ENCODE measurements around the gene PPP1R11.
A peak's percentile ranks its signal among the peaks of the same experiment; 100 is the strongest.
"Not testable (repeated sequence)": the region's sequence is repeated elsewhere in the genome, so short reads cannot be mapped to it uniquely, and the experiment has no call there.

The PPP1R11 gene, protein sequence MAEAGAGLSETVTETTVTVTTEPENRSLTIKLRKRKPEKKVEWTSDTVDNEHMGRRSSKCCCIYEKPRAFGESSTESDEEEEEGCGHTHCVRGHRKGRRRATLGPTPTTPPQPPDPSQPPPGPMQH

DNA sequence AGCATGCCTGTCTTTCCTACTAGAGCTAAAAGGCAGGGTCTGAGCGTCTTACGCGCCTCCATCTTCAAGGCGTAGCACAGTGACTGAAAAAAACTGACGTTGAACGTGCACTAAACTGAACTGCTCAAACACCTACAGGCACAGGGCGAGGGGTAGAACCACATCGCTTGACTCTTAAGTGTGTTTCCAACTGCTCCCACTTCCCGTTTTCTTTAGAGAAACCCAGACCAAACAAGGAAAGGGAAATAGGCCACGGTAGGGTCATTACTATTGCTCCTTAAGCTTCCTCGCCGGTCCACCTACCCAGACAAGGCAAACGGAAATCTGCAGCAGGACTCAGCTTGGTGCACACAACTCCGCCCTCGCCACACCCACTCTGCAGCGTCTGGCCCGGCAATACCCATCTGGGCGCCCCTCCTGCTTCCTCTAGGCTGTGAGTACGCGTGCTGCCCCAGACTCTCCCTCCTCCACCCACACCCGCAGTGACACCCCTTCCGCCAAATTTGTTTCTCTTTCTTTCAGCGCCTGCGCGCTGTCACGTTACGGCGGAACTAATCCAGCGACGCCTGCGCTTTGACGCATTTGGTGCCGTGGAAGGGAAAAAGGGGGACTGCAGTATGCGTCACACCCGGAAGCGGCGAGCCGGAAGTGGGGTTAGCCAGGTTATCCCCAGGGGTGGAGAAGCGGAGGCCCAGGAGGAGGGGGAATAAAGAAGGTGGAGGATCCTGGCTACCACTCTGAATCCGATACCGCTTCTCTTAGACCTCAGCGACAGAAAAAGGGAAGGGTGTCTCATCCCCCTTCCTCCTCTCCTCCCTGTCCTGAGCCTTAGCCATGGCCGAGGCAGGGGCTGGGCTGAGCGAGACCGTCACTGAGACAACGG lies at the start of gene PPP1R11:
Gene PPP1R11 (plus strand): TSS at position 622 of the 883 bp plus-strand sequence. CDS start 213 bp downstream, at position 835.
- DNase-seq (ENCODE audit: low spot score): peak; percentile 100

DNA sequence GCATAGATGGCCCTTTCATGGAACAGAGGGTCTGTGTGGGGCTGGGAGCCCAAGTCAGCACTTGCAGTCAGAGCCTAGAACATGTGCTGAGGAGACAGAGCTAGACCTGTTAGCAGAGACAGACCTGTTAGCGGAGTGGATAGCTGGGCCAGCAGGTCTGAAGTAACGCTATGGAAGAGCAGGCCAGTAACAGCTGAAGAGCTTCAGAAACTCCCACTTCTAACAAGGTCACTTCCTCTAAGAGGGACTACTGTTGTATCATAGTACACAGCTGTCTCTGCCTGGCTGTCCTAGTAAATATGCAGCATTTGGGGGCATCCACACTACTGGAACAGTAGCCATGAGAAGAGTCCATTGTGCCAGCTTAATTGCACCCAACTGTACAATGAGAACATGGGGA lies 47.2 kb upstream of the PPP1R11 start:
- DNase-seq (ENCODE audit: low spot score): no peak

DNA sequence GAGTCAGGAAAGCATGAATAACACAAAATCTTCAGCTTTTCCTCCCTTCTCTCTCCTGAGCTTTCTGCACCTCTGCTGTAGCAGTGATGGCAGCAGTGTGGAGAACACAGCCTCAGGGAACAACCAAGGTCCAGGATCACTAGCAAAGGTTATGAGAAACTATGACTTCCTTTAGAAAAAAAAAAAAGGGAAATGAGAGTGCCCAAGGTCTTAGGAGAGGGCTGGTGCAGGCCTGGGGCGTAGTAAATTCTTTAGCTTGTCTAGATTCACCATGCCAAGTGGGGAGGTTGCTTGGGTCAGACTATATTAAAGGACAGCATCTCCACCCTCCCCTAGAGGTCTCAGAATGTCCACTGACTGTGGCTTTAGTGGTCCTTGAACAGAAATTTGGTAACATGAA lies 46.4 kb upstream of the PPP1R11 start:
- DNase-seq (ENCODE audit: low spot score): no peak

DNA sequence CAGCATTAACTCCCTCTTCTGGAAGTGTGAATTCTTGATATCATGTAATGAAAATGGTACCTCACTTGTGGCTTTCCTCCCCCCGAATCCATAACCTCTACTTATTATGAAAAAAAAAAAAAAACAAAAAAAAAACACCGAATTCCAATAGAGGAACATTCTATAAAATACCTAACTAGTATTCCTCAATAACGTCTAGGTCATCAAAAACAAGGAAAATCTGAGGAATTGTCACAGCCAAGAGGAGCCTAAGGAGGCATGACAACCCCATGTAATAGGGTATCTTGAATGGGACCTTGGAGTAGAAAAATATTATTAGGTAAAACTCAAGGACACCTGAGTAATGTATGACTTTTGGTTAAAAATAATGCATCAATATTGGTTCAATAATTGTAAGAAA lies 44.8 kb upstream of the PPP1R11 start:
- DNase-seq (ENCODE audit: low spot score): no peak

DNA sequence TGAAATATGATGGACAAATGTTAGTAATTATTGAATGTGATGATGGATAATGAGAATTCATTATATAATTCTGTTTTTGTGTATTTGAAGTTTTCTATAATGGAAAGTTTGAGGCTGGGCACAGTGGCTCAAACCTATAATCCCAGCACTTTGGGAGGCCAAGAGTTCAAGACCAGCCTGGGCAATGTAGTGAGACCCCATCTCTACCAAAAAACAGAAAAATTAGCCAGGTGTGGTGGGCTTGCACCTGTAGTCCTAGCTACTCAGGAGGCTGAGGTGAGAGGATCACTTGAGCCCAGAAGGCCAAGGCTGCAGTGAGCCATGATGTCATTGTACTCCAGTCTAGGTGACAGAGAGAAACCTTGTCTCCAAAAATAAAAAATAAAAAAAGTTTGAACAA lies 44.3 kb upstream of the PPP1R11 start:
- DNase-seq (ENCODE audit: low spot score): not testable (repeated sequence)

DNA sequence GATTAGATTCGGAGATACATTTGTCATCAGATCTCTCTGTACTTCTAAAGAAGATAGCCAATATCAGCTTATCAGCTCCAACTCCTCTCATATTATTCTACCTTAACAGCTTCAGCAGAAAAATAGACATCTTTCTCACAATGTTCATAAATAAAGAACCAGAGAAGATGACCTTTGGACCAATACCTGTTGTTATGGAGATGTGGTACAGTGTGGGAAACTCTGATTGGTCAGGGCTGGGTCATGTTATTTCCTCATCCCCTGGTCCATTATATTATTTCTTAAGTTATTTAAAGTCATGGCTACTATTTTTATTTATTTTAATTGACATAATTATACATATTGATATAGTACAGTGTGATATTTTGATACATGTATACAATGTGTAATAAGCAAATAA lies 41.8 kb upstream of the PPP1R11 start:
- DNase-seq (ENCODE audit: low spot score): no peak

DNA sequence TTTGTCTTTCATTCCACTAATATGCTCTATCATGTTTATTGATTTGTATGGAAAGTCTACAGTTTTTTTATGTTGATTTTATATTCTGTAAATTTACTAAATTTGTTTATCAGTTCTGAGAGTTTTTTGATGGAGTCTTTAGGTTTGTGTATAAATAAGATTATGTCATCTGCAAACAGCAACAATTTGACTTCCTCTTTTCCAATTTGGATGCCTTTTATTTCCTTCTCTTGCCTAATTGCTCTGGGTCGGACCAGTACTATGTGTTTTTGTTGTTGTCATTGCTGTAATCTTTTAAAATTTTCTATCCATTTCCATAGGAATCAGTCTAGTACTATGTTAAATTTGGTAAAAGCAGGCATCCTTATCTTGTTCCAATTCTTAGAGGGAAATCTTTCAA lies 37.4 kb upstream of the PPP1R11 start:
- no peak for DNase-seq (ENCODE audit: low spot score)

DNA sequence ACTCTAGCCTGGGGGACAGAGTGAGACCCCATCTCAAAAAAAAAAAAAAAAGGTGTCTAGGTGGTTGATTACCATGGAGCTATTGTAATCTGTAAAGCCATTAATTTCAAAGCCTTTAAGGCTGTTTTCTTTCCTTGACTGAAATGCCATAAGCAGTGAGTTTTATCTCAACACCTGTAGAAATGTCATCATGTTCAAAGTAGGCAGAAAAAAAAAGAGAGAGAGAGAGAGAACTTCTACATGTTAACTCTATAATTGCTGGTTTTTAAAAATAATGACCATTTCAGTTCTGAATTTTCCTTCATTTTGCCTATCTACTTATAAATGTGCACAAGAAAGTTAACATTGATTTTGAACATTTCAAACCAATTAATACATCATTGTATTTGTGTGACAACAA lies 35.6 kb upstream of the PPP1R11 start:
- no peak for DNase-seq (ENCODE audit: low spot score)

DNA sequence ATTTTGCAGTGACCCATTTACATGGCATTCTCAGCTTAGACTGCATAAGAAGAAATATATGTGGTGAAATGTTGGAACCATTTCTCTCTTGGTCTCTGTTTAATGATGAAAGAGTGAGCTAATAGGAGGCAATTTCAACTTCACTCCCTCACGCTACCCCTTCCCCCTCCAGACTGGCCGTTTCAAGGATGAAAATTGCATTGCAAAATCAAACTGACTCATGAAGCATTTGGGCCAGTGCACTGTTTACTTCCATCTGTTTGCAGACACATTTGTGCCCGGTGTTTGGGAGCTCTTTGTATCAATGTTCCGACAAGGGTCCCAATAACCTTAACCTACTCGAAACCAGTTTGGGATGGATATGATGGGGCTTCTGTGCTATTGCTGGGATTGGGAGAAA lies 33.6 kb upstream of the PPP1R11 start:
- not testable (repeated sequence) for DNase-seq (ENCODE audit: low spot score)

DNA sequence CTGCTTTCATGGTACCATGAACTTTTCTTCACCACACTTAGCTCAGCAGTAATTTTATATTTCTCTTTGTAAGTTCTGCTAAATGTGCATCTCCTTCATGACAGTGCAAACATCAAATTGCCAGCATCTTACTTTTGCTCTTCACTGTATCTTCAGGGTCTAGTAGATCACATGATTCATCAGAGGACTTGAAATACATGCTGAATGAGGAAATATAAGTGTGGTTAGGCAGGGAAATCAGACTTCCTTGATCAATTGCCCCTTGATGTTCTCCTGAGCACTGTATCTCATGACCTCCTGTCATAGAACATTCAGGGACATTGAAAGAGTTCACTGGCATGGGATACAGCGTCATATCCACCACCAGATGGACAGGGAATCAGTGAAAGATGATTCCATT lies 31.2 kb upstream of the PPP1R11 start:
- no peak for DNase-seq (ENCODE audit: low spot score)

DNA sequence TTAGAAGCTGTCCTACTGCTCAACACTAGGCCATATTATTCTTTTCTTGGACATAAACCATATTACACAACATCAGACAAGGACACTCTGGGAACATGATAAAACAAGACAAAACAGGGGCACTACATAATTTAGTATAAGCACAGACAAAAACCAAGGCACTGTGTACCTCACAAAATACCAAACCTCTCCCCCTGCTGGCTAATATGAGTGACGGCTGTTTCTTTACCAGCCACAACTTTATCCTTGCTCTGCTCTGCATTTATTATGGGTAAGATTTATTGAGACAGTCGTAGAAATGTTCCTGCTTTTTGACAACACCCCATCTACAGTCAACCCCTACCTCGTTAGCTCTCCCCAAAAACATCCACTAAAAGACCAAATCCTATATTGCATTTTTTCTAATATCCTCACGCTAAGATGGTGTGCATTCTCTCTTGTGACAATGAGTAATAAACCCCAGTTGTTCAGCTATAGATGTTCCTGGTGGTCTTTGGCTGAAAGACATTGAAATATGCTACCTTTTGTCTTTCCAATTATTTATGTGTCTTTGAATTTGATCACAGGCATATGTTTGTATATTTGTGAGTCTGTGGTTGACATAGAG lies 29.7 kb upstream of the PPP1R11 start:
- peak; percentile 23 for DNase-seq (ENCODE audit: low spot score)

DNA sequence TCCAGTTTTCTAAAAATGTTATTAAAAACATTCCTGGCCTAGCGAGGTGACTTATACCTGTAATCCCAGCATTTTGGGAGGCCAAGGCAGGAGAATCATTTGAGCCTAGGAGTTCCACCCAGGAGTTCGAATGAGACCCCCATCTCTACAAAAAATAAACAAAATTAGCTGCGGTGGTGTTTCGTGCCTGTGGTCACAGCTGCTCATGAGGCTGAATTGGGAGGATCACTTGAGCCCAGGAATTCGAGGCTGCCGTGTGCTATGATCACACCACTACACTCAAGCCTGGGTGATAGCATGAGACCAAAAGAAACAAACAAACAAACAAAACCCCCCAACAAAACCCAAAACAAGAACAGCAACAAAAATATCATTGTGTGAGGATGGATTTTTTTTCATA lies 25.8 kb upstream of the PPP1R11 start:
- DNase-seq (ENCODE audit: low spot score): no peak

DNA sequence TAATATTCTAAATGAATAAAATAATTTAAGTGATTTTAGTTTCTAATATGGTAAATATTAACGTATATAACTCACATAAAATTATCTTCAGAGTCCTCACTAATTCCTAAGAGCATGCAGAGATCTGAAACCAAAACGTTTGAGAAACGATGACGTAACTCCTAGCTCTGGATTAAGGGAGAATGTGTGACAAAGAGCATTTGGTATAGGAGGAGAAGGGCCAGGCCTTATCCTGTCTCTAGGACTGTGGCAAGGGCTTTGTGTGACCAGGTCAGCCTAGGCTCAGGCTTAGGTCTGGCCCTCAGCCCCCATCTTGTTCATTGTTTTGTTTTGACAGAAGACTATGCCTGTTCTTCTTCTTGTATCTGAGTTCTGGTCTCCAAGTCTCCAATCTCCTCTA lies 25.2 kb upstream of the PPP1R11 start:
- no peak for DNase-seq (ENCODE audit: low spot score)

DNA sequence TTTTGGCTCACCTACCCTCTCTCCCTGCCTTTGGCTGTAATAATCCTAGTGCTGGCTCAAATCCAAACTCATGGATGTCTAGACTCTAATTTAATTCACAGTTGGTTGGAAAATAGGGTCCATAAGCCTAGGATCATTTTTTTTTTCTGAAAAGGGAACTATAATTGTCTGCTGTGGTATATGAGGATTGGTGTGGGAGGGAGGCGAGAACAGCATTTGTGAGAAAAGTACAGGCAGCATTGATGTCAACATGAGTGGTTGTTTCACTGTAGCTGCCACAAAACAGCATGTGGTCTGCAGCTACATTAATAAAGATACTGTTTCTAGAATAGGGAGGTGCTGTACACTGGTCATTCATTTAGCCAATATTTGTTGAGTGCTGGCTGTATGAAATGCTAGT lies 24.5 kb upstream of the PPP1R11 start:
- no peak for DNase-seq (ENCODE audit: low spot score)

DNA sequence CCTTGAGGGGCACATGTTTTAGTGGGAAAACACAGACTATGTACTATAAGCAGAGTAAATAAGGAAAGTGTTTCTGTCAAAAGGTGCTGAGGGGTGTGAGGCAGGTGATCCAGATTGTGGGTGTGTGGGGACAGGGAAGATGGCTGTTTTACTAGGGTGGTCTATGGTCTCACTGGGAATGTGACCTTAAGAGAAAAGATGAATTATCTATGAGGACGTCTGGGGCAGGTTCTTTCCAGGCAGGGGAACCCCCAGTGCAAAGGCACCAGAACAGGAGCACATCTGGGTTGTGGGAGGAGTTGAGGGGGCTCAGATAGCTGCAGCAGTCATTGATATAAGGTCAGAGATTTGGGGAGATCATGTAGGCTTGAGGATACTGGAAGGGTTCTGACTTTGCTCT lies 24.1 kb upstream of the PPP1R11 start:
- DNase-seq (ENCODE audit: low spot score): no peak

DNA sequence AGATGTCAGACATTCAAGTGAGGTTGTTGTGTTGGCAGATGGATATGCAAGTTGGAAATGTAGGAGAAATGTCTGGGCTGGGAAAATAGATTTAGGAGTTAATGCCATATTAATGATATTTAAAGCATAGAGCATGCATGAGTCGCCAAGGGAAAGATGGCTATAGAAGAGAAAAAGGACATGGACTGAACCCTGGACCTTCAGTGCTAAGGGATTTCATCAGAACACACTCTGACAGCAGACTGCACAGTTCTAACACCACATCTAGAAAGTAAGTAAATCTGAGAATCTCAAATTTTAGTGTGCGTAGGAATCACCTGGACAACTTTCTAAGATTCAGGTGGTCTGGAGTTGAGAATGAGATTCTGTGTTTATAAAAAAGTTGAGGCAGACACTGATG lies 23.3 kb upstream of the PPP1R11 start:
- no peak for DNase-seq (ENCODE audit: low spot score)

DNA sequence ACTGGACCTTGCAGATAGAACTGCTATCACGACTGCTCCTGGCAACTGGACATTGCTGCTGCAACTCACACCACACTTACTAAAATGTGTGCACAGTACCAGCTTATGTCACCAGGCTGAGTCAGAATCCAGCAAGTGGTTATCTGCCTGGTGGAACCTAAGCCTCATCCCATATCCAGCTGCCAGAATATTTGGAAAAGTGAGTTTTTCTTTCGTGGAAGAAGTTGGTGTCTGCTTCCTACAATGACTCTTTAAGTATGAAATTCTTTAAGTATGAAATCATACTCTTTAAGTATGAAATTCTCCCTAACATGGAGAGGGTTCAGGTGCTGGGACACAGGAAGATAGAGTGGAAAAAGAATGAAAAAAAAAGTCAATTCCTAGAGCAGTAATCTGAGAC lies 22.4 kb upstream of the PPP1R11 start:
- DNase-seq (ENCODE audit: low spot score): peak; percentile 74

DNA sequence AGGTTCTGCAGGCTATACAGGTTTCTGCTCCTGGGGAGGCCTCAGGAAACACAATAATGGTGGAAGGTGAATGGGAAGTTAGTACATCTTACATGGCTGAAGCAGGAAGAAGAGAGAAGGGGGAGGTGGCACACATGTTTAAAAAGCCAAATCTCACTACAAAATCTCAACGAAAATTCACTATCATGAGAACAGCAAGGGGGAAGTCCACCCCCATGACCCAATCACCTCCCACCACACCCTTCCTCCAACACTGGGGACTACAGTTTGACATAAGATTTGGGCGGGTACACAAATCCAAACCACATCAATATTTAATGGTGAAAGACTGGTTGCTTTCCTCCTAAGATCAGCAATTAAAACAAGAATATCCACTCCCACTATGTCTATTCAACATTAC lies 19.8 kb upstream of the PPP1R11 start:
- no peak for DNase-seq (ENCODE audit: low spot score)

DNA sequence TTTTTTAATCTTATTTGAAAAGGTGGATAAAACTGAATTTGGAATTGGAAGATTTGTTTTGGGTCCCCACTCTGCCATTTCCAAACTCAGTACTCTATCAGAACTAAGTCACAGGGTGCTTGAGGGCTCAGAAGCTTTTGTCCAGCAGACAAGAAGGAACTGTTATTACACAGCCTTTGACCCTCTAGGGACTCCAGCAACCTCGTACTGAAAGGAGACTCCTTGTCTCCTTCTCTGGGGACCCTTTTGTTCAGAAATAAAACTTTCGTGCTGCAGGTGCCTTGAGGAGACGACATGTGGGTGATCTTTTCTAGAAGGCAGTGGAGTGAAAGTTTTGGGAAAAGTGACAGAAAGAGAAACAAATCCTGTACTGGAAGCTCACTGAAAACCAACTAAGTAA lies 13.3 kb upstream of the PPP1R11 start:
- no peak for DNase-seq (ENCODE audit: low spot score)

DNA sequence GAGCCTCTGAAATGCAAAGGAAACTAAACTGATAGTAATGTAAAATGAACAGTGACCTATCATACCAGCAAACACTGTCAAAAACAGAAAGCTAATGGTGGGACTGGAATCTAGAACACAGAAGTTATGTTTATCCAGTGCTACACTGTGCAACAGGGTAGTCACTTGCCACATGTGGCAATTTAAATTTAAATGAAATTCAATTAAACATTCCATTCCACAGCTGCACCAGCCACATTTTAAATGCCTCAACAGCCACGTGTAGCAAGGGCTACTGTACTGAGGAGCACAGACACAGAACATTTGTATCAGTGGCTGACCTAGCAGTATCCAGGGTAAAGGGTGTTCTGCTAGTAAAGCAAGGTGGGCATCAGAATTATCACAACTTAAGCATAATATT lies 11.5 kb upstream of the PPP1R11 start:
- no peak for DNase-seq (ENCODE audit: low spot score)

DNA sequence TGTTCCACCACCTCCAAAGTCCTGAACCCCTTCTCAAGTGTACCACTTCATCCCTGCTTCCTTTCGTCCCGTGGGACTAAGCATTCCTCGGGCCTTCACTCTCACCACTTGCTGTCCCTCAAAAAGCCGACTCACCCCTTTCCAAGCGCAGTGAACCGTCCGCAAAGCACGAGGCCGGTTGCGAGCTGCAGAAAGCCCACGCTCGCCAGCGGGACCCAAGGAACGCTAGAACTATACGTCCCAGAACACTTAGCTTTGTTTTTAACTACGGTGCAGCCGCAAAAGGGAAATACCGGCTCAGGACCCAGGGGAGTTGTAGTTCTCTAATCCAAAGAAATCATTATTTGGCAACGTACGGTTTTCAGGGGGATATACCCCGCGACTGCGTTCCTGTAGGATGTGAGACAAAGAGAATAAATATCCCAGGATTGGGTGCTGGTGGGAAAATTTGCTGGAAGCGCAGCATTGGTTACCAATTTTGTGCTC lies 6.3 kb upstream of the PPP1R11 start:
- DNase-seq (ENCODE audit: low spot score): peak; percentile 40

DNA sequence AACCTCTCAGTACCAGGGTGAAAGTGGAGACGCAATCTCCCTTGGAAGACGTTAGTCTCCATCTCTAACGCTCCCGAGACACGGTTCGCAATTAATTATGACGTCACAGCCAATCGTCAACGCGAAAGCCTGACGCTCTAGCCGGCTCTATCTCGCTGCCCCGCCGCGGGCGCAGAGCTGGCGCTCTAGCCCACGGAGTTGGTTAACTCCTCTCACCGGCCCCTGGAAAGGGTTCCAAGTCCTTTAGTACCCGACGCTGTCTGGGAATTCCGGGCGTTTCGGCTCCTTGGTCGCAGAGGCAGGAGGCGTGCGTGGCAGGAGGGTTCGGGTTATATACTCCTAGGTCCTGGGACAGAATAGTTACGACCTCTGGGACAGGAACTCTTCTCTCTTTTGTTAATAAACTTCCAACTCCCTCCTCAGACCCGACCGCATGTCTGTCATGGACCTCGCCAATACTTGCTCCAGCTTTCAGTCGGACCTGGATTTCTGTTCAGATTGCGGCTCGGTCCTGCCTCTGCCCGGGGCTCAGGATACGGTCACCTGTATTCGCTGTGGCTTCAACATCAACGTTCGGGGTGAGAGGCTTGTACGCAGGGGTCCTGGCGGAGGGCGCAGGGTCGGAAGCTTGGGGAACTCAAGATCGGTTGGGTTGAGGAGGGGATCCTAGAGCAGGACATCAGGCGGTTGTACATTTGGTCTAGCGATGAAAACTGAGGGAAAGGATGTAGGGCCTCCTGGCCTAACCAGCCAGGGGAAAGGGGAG lies 5.7 kb upstream of the PPP1R11 start, which contains the start of gene POLR1H:
Gene POLR1H (plus strand): TSS at position 174 of the 766 bp plus-strand sequence. CDS start 260 bp downstream, at position 434.
- peak; percentile 96 for DNase-seq (ENCODE audit: low spot score)
